ENCODE measurements around the gene MAP3K7CL. TPM values are rescaled to one million over a fixed set of nuclear protein-coding genes. Genes with fewer than 3 reads are reported as not detected.

Gene MAP3K7CL
- total RNA-seq = 6.8 and 8.1 TPM in 2 replicates

GRCh38 chr21:29130270-29130969 is at the start of gene MAP3K7CL:
MAP3K7CL (plus strand) TSS chr21:29130644; CDS start chr21:29133345, 2,701 bp downstream.

Small RNA genes lying within 50 kb of the gene (small RNA-seq; reads per million reads assigned to genes)
- gene RF00012 (not detected), gene RF00019 (not detected)

Other genes with a start within 250 kb of the MAP3K7CL start
- gene LTN1, start 137.8 kb upstream of the MAP3K7CL start, total RNA-seq = 49.1 and 50.5 TPM in 2 replicates
- 25.3 and 32.8 TPM in 2 replicates for gene RWDD2B, start 111.3 kb upstream of the MAP3K7CL start, total RNA-seq
- gene USP16, start 106.0 kb upstream of the MAP3K7CL start, total RNA-seq = 47.2 and 48.0 TPM in 2 replicates
- 368 and 416 TPM in 2 replicates for gene CCT8, start 57.0 kb upstream of the MAP3K7CL start, total RNA-seq
- 27.4 and 32.2 TPM in 2 replicates for gene BACH1, start 168.3 kb downstream of the MAP3K7CL start, total RNA-seq